Measurements from ENCODE around the gene CXCR6. TPM values are rescaled to one million over a fixed set of nuclear protein-coding genes. Genes with fewer than 3 reads are reported as not detected.

Gene CXCR6
- total RNA-seq, 1 donor from 2014 or later: not detected

GRCh38 chr3:45915518-45916231 lies 27.6 kb upstream of the CXCR6 start:
- no peak for TF ChIP-seq CTCF (IDR thresholded peaks at IDR 0.05; ENCODE audit: insufficient read depth, low read length, poor library complexity, severe bottlenecking)
- DNase-seq (ENCODE audit: low read depth): peak; percentile 77
- H3K27me3 ChIP-seq (ENCODE audit: control insufficient read depth, insufficient read depth, low read length): no peaks in the 10 kb centered on the region
- no peak overlapping the region for H3K4me3 ChIP-seq (ENCODE audit: low read depth, low read length)
- no peaks in the 10 kb centered on the region for H3K36me3 ChIP-seq (ENCODE audit: control insufficient read depth, insufficient read depth, low read length)

- Histone ChIP-seq H3K27me3 (ENCODE audit: control insufficient read depth, insufficient read depth, low read length) (no peaks in the 10 kb centered on the region), H3K4me3 (ENCODE audit: low read depth, low read length) (no peak overlapping the region), H3K36me3 (ENCODE audit: control insufficient read depth, insufficient read depth, low read length) (no peaks in the 10 kb centered on the region)
- no peak for TF ChIP-seq CTCF (IDR thresholded peaks at IDR 0.05; ENCODE audit: insufficient read depth, low read length, poor library complexity, severe bottlenecking)
- DNase-seq (ENCODE audit: low read depth): no peak
Measured at GRCh38 chr3:45917146-45917898, 25.9 kb upstream of the CXCR6 start.

- no peaks in the 10 kb centered on the region for H3K36me3 ChIP-seq (ENCODE audit: control insufficient read depth, insufficient read depth, low read length)
- no peak for TF ChIP-seq CTCF (IDR thresholded peaks at IDR 0.05; ENCODE audit: insufficient read depth, low read length, poor library complexity, severe bottlenecking)
- H3K4me3 ChIP-seq (ENCODE audit: low read depth, low read length): no peak overlapping the region
- H3K27me3 ChIP-seq (ENCODE audit: control insufficient read depth, insufficient read depth, low read length): no peaks in the 10 kb centered on the region
- no peak for DNase-seq (ENCODE audit: low read depth)
Measured at GRCh38 chr3:45921158-45922038, 21.9 kb upstream of the CXCR6 start.

- Histone ChIP-seq H3K36me3 (ENCODE audit: control insufficient read depth, insufficient read depth, low read length) (no peaks in the 10 kb centered on the region), H3K27me3 (ENCODE audit: control insufficient read depth, insufficient read depth, low read length) (no peaks in the 10 kb centered on the region), H3K4me3 (ENCODE audit: low read depth, low read length) (no peak overlapping the region)
- DNase-seq (ENCODE audit: low read depth): no peak
- no peak for TF ChIP-seq CTCF (IDR thresholded peaks at IDR 0.05; ENCODE audit: insufficient read depth, low read length, poor library complexity, severe bottlenecking)
Measured at GRCh38 chr3:45922039-45922326, 21.3 kb upstream of the CXCR6 start.

GRCh38 chr3:45922950-45923590 lies 20.2 kb upstream of the CXCR6 start:
- Histone ChIP-seq H3K36me3 (ENCODE audit: control insufficient read depth, insufficient read depth, low read length) (peaks cover 2% of the 10 kb centered on the region), H3K4me3 (ENCODE audit: low read depth, low read length) (no peak overlapping the region), H3K27me3 (ENCODE audit: control insufficient read depth, insufficient read depth, low read length) (no peaks in the 10 kb centered on the region)
- no peak for TF ChIP-seq CTCF (IDR thresholded peaks at IDR 0.05; ENCODE audit: insufficient read depth, low read length, poor library complexity, severe bottlenecking)
- DNase-seq (ENCODE audit: low read depth): no peak

Measured in kidney epithelial cell (primary cell).